GM18861 (cell line): ENCODE data around the gene FAM118A.
"Not testable (repeated sequence)": the region's sequence is repeated elsewhere in the genome, so short reads cannot be mapped to it uniquely, and the experiment has no call there.

Experiments used
- ATAC-seq: cut with Tn5 transposase; IDR thresholded peaks from one replicate; pipeline ENCODE4 v1.9.1; 2021; ENCODE audit not compliant: unreplicated experiment

The FAM118A gene

DNA sequence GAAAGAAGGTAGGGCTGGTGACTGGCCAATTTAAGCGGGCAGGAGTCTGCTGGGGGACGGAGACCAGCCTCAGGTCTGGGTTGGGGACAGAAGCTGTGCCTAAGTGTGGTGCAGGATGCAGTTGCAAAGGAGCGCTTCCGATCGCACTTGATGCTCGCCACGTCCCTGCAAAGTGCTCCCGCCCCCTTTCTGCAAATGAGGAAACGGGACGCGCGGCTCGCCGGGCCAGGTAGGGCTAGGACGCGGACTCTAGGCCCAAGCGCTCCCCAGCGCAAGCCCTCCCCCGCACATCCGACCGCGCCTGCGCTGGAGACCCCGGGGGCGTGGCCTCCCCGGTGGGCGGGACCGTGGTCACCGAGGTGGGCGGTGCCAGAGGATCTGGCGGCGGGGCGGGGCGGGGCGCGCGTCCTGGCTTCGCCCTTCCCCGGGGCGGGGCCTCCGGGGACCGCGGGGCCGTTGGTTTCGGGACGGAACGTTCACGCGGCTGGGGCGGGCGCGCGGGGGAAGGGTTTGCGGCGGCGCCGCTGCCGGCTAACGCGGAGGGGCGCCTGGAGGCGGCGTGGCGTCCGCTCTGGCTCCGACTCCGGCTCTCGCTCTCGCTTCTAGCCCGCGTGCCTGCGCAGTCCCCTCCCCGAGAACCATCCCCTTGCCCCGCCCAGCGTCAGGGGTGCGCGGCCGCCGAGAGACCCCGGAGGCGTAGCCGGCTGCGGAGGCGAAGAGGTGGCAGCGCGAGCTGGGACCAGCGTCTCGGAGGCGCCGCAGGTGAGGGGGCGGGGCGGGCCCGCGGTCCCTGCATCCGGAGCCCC, at the start of gene FAM118A:
FAM118A (plus strand) TSS at position 513 of the 806 bp plus-strand sequence. CDS start 12,446 bp downstream, outside the sequence.
- peak; percentile 61 for ATAC-seq

DNA sequence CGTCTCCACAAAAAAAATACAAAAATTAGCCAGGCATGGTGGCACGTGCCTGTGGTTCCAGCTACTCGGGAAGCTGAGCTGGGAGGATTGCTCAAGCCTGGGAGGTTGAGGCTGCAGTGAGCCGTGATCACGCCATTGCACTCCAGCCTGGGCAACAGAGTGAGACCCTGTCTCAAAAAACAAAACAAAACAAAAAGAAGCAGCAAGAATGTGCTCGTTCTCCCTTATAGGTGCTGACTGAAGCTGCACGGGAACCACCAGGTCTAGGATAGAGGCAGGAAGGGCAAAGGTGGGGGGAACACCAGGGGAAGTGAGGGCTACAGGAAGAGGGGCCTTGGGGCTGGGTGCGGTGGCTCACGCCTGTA, 49.4 kb upstream of the FAM118A start:
- ATAC-seq: not testable (repeated sequence)

DNA sequence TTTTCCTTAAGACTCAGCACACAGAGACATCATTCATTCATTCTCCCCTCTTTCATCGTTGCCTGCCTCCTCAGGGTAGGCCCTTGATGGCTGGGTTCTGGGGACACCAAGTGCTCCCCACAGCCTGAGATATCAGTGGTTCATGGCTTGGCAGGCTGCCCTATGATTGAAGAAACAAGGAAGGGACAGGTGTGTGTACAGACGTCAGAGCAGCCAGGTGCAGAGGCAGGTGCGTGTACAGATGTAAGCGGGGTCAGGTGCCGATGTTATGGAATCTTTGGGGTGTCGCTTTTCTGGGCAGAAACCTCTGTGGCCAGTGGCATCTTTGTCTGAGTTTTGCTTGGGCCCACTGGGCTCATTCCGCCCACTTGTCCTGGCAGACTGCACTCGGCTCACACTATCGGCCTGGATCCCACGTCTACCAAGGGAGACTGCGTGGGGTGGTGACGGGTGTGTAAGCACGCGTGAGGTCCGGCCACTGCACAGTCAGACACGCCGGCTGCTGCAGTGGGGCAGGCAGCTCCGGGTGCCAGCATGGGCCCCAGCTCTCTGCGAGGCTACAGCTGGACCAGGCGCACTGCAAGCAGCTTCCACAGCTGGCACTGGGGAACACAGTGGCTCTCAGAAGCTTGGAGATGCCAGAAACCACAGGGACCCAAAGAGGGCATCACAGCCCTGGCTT, 48.2 kb upstream of the FAM118A start:
- no peak for ATAC-seq

DNA sequence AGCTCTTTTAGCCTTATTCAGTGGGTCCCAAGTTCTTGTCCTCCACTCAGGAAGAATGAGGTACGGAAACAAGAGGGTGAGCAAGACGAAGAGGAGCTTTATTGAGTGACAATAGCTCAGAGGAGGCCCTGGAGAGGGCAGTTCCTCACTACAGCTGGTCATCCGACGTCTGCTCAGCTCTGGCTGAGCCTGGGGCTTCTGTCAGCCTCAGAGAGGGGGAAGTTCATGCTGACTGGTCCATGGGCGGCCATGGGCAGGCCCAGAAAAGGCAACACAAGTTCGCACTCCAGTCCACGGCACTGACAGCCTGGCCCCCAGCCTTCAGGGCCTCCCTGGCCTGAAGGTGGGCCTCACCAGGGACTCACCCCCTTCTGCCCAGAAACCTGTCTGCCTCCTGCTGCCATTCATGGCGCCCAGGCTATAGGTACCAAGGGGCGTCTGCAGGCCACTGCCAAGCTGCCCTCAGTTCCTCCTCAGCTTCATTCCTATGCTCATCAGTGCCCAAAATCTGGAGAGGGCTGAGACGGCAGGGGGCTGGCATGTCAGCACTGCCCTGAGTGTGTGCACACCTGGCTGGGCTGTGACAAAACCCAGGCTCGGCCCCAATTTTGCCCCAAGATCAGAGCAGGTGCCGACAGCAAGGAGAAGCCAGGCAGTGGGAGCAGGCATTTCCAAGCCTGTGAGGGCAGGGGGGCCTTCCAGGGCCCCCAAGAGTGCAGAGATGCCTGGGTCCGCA, 47.4 kb upstream of the FAM118A start:
- ATAC-seq: no peak

DNA sequence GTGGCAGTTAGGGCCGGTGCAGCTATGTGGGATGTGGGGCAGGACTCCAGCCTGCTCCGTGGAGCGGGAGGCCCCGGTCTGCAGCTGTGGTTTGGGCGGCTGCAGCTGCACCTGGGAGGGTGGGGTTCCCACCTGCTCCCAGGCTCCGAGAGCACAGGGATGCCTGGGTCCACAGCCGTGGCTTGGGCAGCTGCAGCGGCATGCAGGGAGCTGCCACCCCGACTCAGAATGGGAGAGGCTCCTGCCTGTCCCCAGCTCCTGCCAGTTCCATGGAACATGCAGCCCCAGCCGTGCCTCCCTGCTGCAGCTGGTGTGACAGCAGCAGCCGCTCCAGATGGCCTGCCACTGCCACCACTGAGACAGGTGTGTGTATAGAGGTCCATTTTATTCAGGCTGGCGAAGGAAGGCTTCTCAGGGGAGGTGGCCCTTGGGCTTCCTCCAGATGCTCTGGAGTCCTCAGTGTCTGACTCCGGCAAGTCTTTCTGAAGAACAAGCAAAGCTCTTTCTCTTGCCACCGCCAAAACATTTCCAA, 46.7 kb upstream of the FAM118A start:
- peak; percentile 22 for ATAC-seq

DNA sequence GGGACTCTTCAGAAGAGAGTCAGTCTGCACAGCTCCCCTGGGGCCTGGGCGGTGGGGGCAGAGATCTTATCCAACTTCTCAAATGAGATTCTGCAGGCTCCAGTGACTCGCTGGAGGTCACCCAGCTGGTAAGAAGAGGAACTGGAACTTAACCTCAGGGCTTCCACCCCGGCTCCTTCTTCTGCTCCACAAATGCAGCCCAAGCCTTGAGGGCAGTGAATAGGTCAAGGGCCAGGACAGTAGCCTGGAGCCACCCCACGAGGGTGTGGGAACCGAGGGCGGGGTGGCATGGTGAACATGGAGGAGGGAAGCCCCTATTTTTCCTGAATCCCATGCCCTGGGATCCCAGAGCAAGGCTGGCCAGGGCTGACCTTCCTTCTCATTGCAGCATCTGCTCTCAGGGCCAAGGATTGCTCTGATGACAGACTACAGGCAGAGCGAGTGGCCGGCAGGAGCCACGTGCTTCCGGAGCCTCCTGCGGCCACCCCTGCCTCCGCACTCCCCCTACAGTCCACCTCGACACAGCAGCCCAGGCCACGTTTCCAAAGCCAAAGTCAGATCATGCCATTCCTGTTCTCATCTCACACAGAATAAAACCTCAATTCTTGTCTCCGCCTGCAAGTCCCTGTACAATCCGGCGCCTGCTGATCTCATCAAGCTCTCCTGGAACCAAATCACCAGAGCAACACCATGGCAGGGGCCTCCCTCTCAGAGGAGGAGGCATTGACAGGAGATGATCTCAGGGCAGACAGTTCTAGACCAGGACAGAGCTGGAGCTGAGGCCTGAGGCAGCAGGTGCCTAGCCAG, 46.1 kb upstream of the FAM118A start:
- peak; percentile 65 for ATAC-seq

DNA sequence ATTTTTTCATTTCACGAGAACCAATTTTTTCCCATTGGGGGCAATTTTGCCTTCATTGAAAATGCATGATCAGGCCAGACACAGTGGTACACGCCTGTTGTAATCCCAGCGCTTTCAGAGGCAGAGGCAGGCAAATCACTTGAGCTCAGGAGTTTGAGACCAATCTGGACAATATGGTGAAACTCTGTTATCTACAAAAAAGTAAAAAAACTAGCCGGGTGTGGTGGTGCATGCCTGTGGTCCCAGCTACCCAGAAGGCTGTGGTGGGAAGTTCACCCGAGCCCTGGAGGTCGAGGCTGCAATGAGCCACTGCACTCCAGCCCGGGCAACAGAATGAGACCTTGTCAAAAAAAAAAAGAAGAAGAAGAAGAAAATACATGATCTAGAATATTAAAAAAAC, 44.2 kb upstream of the FAM118A start:
- no peak for ATAC-seq

DNA sequence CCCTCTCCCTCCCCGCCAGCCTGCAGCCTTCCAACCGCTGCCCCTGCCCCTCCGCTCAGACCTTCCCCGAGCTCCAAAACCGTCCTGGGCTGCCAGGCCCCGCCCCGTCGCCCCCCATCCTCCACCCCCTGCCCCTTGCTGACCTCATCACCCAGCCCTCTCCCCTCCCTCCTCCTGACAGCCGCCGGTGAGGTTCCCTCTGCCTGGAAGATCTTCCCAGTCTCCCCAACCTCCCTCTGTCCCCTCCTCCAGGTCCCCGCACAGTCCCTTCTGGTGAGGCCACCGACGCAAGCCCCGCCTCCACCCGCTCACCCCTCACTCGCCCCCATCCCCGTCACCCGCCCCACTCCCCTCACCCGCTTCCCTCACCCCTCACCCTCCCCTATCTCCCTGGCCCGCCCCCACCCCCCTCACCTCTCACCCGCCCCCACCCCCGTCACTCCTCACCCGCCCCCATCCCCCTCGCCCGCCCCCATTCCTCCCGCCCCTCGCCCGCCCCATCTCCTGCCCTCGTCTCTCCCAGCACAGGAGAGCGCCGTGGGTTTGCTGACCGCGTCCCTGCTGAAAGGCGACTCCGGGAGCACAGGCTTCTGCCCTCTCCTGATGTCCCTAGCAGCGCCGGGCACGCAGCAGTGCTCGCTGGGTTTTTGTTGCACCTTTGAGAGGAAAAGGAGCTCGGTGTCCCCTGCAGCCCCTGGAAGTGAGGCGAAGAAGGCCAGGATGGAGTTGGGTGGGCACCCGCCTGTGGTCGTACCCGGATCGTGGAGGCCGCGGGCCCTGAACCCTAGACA, 41.4 kb upstream of the FAM118A start:
- ATAC-seq: no peak

DNA sequence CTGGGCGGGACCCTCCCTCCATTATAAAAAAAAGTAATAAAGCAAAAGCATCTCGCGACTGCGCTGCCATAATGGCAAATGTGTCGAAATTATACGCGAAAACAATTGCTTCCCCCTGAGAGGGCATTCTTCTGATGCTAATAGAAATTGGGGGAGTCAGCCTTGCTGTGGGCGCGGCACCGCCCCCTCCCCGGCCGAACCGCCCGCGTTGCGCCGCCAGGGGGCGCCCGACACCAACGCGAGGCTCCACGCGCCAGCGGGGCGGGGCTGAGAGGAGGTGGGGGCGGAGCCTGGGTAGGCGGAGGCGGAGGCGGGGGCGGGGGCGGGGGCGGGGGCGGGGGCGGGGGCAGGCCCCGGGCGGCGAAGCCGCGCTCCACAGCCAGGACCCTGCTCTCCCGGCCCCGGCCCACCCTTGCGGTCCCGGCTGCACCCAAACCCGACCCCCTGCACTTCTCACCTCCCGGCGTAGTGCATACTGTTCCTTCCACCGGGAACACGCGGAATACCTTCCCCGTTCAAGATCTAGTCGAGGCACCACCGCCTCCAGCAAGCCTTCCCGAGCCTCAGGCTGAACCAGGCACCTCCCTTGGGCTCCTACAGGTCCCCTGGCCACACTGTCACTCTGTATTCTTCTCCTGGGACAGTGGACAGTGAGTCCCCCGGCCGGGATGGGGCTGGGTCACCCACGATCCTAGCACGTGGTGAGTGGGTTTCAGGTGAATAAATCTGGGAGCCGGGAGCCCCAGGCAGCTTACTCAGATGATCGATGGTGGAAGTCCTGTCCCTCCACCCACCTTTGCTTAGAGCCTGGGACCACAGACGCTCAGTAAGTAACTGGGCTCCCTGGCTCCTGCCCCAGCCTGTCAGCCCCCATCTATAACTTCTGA, 40.5 kb upstream of the FAM118A start:
- no peak for ATAC-seq

DNA sequence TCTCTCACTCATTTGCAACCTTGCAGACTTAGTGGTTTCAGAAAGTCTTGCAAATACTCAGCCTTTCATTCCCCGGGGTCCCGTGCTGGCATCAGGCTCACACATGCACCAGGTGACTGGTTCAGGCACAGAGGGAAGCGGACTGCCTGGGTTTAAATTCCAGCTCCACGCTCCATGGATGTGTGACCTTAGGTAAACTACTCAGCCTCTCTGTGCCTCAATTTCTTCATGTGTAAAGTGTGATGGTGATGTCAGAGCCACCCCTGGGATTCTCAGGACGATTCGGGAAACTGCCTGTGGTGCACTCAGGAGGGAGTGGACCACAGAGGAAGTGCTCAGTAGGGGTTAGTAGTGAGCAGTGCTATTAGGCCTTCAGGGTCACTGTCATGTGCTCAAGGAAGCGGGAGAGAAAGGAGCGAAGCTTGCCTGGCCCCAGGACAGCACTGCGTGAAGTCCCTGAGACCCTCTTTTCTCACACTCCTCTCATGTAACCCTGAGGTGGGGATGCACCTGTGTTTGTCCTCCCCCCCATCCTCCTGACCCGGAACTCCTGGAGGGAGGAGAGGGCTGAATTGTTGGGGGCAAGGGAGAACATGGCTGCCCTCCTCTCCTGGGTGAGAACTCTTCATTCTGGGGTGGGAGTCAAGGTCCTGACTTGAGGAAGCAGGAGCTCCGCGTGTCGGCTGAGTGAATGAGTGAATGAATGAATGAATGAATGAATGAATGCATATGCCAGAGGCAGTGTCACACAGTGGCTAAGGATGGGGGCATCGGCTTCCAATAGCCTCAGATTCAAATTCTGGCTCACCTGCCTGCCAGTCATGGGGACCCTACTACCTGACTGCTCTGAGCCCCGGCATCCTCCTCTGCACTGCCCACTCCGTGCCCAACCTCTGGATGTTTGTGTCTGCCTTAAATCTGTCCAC, 39.4 kb upstream of the FAM118A start:
- ATAC-seq: no peak

DNA sequence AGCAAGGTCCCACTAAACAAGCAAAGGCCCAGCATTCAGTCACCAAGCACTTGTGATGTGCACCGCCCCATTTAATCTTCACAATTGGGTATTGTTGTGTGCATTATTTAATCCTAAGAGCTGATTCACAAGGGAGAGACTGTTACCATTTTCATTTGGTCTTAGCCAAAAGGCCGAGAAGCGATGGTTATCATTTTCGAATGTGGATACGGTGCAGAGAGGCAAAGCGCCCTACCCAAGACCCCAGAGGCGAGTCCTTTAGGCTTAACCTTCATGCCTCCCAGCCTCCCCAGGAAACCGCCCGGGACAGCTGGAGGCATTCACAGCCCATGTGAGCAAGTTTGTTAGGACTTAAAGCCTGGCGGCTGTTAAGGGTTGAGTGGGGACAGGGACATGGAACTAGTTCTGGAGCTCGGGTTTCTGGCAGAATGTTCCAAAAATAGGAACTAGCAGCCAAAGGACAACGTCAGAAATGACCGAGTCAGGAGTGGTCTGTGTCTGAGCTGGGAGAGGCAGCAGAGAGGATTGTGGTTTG, 38.0 kb upstream of the FAM118A start:
- ATAC-seq: no peak

DNA sequence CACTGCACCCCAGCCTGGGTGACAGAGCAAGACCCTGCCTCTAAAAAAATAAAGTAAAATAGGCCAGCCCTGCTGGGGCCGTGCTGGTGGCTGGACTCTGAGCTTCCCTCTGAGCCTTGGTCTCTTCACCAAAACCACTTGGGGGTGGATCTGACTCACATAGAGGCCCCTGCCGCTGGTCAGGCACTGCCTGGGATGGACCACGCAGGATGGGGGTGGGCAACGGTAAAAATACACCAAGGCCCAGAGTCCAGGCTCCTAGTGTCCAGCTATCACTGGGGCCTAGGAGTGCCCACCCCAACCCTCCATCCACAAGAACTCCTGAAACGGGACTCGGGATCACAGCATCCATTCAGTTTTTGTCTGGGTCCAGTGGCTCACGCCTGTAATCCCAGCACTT, 37.2 kb upstream of the FAM118A start:
- ATAC-seq: no peak

DNA sequence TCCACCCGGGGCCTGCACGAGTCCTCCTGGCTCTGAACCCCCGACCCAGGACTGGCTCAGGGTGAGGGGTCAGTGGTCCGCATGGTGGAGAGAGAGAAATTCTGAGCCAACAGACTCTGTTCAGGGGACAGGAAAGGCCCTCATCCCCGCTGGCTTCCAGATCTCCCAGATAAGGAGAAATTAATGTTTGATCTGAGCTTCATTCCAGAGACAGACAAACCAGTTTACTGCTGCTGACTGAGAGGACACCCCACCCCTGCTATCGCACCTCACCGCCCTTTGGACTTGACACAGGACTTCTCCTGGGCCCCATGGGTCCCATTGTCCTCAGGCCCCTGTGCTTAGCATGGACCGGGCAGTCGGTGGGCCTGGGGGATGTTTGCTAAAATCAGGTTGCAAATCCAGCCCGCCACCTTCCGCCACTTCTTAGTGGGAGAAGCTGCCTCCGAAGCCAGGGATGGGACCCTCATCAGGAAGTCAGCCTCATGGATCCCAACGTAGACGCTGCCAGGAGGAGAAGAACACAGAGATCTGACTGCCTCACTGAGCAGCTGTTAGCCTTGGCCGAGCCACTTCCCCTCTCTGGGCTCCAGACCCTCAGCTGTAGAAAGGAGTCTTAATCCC, 36.2 kb upstream of the FAM118A start:
- ATAC-seq: no peak

DNA sequence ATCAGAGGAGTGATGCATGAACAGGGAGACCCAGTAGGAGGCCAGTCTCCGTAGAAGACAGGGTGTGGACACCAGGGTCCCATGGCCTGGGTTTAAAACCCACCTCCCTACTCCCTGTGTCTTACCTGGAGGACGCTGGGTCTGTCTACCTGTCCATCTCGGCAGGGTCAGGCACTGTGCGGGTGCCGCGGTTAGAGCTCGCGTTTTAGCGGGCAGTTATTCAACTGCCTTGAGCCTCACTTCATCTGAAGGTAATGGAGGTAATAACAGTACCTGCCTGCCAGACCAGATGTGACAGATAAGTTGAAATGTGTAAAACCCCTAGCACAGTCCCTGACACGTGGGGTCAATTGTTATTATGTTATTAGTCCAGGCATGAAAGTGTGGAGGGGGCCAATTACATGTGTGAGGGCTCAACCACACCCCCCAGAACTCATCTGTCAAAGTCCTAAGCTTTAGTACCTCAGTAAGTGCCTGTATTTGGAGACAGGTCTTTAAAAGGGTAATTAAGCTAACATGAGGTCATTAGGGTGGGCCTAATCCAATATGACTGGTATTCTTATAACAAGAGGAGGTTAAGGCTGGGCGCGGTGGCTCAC, 33.1 kb upstream of the FAM118A start:
- ATAC-seq: no peak

DNA sequence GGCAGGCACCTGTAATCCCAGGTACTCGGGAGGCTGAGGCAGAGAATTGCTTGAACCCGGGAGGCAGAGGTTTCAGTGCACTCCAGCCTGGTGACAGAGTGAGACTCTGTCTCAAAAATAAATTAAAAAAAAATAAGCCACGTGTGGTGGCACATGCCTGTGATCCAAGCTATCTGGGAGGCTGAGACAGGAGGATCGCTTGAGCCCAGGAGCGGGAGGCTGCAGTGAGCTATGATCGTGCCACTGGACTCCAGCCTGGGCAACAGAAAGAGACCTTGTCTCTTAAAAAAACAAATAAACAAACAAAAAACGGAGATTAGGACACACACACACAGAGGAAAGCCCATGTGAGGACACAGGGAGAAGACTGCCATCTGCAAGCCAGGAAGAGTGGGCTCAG, 32.0 kb upstream of the FAM118A start:
- not testable (repeated sequence) for ATAC-seq

DNA sequence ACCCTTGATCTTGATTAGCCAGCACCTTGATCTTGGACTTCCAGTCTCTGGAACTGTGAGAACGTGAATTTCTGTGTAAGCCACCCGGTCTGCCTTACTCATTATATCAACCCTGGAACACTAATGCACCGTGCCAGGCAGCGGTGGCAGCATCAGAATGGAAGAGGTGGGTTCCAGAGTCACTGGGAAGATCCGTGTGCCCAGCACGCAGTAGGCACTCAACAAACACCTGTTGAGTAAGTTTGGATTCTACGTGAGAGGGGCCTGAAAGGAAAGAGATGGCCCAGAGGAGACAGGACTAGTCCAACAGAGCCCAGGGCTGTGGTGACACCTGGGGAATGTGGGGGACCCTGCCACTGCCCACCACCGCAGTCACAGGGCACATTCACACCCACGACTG, 31.6 kb upstream of the FAM118A start:
- ATAC-seq: no peak

DNA sequence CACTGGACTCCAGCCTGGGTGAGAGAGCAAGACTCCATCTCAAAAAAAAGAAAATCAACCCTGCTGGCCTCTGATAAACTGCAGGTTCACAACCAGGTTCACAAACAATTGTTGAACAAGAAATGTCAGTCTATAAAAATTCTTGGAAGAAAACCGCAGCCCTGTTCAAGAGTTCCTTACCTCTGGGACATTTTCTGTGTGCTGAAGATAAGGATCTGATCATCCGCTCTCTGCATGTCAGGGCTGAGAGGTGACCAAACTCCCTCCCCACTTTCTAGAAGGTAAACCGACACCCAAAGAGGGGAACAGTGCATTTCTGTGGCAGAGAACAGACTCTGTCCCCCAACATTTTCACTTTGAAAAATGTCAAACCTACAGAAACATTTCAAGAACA, 29.1 kb upstream of the FAM118A start:
- ATAC-seq: no peak
